LoVo (cell line): Measurements from ENCODE around the gene PTPRS.

Experiments used
- DNase-seq: peaks from one replicate; pipeline ENCODE4 v3.0.0-alpha.2; 2016; ENCODE audit warnings: low spot score

Gene PTPRS

DNA sequence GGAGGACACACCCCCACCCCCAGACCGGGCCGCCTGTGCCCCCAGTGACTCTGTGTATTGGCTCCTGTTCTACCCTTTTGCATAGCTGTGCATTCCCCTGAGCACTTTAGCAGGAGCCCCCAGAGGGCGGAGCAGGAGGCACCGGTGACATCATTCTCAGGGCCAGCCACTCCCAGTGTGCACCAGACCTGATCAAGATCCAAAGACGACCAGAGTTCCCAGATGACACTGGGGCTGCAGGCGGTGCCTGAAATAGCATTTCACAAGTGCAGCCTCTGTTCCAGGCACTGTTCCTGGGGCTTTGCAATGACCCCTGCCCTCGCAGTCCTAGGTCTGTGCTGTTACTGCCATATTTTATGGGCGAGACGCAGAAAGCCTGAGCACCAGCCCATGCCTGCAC, 14.5 kb upstream of the PTPRS start:
- DNase-seq, result no peak

- DNase-seq, result no peak
Measured at GRCh38 chr19:5354403-5354802, 13.8 kb upstream of the PTPRS start.

GRCh38 chr19:5352229-5352763, 11.7 kb upstream of the PTPRS start:
- no peak for DNase-seq

DNA sequence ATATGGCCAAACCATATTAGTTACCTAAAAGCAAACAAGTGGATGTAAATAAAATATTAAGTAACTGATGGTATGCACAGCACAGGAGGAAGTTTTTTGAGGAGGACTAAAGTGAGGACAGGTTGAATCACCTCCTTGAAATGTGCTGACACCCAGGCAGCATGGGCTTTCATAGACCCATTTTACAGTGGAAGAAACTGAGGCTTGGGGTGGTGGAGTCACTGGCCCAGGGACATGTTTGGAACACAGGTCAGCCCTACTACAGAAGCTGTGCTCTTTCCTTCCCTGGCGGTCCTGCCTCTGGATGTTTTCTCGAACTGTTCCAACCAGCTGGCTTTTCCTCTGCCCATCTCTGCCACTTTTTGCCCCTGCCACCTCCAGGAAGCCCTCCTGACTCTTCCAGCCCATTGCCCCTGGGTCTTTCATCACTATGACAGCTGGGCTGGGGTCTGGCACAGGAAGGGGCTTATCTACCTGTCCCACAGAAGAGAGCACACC, 11.2 kb upstream of the PTPRS start:
- no peak for DNase-seq

GRCh38 chr19:5349041-5349440, 8.4 kb upstream of the PTPRS start:
- DNase-seq, result no peak

DNA sequence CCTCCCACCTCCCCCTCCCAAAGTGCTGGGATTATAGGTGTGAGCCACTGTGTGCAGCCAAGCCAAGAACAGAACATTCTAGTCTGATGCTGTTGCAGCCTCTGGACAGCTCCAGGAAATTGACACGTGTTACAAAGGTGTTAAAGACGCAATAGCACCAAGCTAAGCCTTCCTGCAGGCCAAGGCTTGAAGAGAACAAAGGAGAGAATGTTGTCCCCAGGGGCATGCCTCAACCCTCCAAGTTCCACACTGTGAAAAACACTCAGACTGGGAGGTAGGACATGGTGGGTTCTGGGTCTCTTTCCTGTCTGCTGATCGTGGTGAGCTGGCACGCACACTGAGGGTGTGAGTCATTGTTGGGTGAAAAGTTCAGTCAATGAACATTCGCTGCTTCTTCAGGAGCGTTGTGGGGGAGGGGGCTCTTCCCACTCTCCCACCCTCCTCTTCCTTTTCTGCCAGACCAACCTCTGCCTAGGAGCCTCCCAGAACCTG, 5.3 kb upstream of the PTPRS start:
- no peak for DNase-seq

- no peak for DNase-seq
Measured at GRCh38 chr19:5343848-5344247, 3.2 kb upstream of the PTPRS start.

DNA sequence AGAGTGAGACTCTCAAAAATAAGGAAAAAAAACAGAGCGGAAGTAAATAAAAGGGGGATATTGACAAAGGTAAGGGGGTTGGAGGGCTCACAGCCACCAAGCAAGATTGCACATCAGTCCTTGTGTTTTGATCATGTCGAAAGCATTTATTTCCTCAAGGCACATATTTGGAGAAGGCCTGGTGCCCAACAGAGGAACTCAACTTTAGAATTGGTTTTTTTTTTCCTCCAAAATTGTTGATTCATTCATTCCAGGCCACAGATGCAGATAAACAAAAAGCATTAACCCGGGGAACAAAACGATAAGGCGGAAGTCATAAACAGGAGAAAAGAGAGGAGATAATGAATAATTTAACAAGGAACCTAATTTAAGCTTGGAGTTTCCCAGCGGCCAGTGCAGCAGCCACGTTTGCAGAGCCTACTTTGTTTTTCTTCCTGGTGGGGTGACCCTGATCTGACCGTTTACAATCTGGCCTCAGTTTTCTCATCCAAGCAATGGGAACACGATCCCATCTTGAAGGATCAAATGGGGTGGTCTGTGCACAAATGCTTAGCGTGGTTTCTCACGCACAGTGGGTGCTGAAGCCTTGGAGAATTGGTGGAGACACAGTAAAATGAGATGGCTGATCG, 2.1 kb upstream of the PTPRS start:
- DNase-seq, result no peak

DNA sequence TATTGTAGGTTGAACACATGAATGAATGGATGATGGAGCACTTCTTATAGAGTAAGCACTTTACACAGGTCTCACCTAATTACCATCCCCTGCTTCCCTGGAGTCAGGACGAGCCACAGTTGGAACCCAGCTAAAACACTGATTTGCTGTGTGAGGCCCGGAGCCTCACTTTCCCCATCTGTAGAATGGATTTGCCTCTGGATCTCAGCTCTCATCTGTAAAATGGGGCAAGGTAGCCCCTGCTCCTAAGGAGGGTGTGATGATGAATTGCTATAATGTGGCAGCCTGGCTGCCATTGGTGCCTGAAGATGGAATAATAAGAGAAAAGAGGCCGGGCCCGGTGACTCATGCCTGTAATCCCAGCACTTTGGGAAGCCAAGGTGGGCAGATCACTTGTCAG, 1.4 kb upstream of the PTPRS start:
- no peak for DNase-seq

DNA sequence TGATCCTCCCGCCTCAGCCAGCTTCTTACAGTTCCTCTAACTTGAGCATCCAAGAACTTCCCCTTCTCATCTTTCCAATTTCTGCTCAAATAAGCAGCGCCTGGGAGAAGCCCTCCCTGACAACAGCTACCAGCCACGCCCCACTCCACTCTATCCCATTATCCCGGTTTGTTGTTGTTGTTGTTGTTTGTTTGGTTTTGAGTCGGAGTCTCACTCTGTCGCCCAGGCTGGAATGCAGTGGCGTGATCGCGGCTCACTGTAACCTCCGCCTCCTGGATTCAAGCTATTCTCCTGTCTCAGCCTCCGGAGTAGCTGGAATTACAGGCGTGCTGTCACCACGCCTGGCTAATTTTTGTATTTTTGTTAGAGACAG, 822 bp upstream of the PTPRS start:
- DNase-seq, result no peak

- no peak for DNase-seq
Measured at GRCh38 chr19:5339950-5340636, 519 bp downstream of the PTPRS start.

DNA sequence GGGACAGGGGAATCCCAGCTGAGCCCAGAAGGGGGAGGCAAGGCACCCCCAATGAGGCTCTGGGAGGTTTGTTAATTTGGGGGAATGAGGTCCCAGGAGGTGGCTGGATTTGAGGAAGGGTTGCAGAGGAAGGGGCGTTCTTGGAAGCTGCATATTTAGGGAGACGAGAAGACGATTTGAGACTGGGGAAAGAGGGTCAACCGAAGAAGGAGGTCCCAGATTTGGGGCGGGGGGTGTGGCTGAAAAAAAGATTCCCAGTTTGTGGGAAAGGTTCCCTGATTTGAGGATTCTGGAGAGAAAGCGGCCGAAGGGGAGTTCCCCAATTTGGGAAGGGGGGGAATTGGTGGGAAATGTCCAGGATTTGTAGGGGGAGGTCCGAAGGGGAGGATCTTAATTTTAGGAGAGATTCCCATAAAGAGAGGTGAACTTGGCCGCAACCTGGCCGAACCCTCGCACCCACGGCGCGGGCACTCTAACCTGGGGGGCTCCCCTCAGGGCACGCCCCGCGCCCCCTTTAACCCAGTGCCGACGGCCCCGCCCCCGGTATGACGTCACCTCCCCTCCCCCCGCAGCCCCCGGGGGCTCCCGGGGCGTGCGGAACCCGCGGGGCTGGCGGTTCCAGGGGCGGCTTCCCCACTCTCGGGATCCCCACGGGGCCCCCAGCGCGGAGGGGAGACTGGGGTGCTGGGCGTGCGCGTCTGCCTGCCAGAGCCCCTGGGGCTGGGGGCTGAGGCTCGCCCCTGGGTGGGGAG, 1.2 kb downstream of the PTPRS start:
- no peak for DNase-seq

DNA sequence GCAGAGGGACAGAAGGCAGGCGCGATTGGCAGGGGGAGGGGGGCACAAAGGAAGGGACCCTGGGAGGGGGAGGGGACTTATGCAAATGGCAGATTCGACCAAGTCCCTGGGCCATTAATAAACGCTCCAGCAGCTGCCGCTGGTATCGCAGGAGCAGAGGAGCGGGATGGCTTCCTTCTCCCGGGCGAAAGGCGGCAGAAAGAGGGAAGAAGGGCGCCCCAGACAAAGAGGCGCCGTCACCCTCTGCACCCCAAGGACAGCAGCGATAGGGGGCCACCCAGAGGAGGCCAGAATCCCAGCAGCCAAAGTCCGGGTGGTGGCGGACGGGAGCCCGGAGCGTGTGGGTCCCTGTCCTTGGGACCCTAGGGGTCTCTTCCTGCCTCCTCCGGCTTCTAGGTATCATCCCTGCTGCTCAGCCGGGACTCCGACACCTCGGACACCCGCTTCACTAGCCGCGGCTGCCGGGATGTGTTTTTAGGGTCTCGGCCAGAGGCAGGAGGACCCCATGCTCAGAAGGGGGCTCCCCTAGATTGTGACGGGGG, 1.9 kb downstream of the PTPRS start:
- no peak for DNase-seq

- no peak for DNase-seq
Measured at GRCh38 chr19:5337708-5338655, 2.6 kb downstream of the PTPRS start.

DNA sequence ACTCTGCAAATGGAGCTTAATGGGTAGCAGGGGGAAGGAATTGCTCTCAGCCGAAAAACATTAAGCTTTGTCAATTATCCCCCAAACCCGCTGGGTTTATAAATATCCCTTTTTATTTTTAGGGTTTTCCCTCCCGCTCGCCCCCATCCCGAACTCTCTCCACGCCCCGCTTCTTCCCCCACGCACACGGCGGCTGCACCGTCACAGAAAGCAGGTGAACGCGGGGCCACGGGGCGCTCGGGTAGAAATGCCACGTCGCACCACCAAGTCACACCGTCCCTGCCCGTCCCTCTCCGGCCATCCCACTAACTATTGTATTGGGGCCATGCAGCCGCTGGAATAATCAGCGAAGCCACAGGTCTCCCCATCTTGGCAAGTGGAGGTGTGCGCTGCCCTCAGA, 3.5 kb downstream of the PTPRS start:
- no peak for DNase-seq

DNA sequence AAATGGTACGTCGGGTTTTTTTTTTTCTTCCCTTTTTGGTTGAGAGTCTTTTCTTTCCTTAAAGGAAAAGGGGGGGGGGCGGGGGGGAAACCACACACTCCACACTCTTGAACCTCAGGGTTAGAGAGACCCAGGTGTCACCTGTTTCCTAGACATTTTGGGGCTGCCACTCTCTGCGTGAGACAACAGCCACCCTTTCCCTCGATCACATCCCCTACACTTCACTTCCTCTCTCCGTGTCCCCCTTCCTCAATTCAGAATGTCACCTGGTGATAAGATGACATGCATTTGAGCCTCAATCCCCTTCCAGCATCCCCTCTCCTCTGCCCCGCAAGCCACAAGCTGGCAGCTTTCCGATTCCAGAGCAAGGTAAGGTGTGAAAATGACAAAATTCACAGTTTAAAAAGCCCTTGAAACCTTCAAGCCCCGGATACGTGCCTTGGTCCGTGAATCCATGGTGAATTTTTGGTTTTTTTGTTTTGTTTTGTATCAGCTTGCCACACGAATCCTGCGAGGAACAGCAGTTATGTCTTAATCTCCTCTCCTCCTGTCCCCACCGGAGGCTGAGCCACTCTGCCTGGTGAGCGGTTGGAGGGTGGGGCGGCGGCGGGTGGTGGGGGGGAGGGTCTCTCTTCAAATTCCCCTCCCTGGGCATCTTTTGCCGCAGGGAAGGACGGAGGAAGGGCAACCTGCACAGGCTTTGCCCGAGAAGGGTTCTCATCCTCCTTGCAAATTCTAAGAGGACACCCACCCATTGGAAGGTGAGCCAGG, 4.2 kb downstream of the PTPRS start:
- DNase-seq, result no peak

DNA sequence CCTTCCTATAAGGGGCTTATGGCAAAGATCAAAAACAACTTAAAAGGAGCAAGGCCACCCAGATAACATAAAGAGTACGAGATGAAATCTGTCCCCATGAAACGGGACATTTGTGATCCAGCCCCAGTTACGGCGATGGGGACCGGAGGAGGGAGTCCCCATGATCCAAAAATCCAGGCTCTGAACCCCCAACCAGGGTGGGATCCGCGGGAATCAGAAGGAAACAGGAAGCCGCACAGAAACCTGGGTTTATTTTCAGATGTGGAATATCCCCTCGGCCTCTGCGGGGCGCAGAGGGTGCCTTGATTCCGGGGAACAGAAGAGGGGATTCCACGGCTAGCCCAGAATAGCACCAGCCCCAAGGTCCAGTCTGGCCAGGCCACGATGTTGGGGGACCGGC, 5.0 kb downstream of the PTPRS start:
- DNase-seq, result no peak

DNA sequence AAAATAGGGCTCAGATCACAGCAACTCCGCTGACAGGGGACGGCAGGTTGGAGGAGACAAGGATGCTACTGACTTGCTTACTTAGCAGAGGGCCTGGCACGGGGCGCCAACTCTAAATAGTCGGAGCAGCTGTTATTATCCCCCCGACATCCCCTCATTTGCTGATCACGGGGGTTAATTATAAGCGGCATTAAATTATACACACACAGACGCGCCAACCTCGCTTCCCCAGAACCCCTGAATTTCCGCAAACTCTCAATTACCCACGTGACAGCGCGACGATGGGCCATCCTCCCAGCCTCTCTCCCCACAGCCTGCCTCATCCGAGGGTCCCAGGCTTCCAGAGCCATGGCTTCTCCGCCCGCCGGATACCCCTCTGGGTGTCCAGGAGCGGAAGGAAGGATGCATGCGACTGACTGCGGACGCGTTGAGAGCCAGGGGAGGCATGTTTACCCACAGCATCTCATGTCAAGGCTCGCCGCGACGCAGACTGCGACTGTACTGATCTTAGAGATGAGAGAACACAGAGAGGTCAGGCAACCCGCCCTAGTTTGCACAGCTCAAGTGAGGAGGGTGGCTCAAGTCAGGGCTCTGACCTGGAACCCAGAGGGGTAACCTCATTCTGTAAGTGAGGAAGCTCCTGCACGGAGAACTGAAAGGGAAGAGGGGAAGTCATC, 5.7 kb downstream of the PTPRS start:
- DNase-seq, result no peak

DNA sequence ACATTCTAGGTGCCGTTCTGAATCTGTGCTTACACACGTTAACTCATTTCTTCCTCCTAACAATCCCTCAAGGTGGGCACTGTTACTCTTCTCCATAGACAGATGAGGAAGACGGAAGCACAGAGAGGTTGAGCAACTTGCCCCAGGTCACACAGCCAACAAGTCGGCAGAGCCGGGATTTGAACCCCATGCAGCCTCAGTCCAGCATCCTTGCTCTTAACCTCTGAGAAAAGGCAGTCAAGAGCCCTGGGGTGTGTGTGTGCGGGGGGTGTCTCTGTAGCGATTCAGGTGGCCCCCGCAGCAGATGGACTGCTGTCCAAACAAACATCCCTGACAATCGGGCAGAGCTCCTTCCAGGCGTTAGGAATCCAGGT, 6.3 kb downstream of the PTPRS start:
- no peak for DNase-seq
